ENCODE measurements around the gene GPR37L1.
"Not testable (repeated sequence)": the region's sequence is repeated elsewhere in the genome, so short reads cannot be mapped to it uniquely, and the experiment has no call there.

GPR37L1 gene

GRCh38 chr1:202133496-202133895, 10.8 kb downstream of the GPR37L1 start:
- DNase-seq (ENCODE audit: low read depth in 3 of 3): no peak

- DNase-seq (ENCODE audit: low read depth in 3 of 3): no peak
Observed at GRCh38 chr1:202133989-202134388, 11.3 kb downstream of the GPR37L1 start.

GRCh38 chr1:202134645-202135172, 12.0 kb downstream of the GPR37L1 start:
- DNase-seq (ENCODE audit: low read depth in 3 of 3): no peak

GRCh38 chr1:202135221-202135721, 12.6 kb downstream of the GPR37L1 start:
- peak in 1 of 3 experiments; percentile 31 for DNase-seq (ENCODE audit: low read depth in 3 of 3)

- no peak for DNase-seq (ENCODE audit: low read depth in 3 of 3)
Observed at GRCh38 chr1:202140833-202141232, 18.1 kb downstream of the GPR37L1 start.

GRCh38 chr1:202141468-202141867, 18.8 kb downstream of the GPR37L1 start:
- not testable (repeated sequence) for DNase-seq (ENCODE audit: low read depth in 3 of 3)

- no peak for DNase-seq (ENCODE audit: low read depth in 3 of 3)
Observed at GRCh38 chr1:202143011-202143767, 20.5 kb downstream of the GPR37L1 start.

GRCh38 chr1:202143768-202144401, 21.2 kb downstream of the GPR37L1 start:
- DNase-seq (ENCODE audit: low read depth in 3 of 3): no peak

- peak in 2 of 3 experiments; percentile 45 to 57 for DNase-seq (ENCODE audit: low read depth in 3 of 3)
Observed at GRCh38 chr1:202144402-202145067, 21.8 kb downstream of the GPR37L1 start, which contains the start of gene ARL8A. ARL8A (minus strand) TSS chr1:202144737; CDS start chr1:202144572, 165 bp downstream.

- no peak for DNase-seq (ENCODE audit: low read depth in 3 of 3)
Observed at GRCh38 chr1:202145068-202145743, 22.5 kb downstream of the GPR37L1 start.

GRCh38 chr1:202145744-202146140, 23.0 kb downstream of the GPR37L1 start:
- not testable (repeated sequence) for DNase-seq (ENCODE audit: low read depth in 3 of 3)

GRCh38 chr1:202146279-202146678, 23.6 kb downstream of the GPR37L1 start:
- DNase-seq (ENCODE audit: low read depth in 3 of 3): no peak

GRCh38 chr1:202146993-202147392, 24.3 kb downstream of the GPR37L1 start:
- no peak for DNase-seq (ENCODE audit: low read depth in 3 of 3)

- no peak for DNase-seq (ENCODE audit: low read depth in 3 of 3)
Observed at GRCh38 chr1:202148391-202148790, 25.7 kb downstream of the GPR37L1 start.

- no peak for DNase-seq (ENCODE audit: low read depth in 3 of 3)
Observed at GRCh38 chr1:202149566-202149965, 26.8 kb downstream of the GPR37L1 start.

- DNase-seq (ENCODE audit: low read depth in 3 of 3): no peak
Observed at GRCh38 chr1:202150187-202150586, 27.5 kb downstream of the GPR37L1 start.

- no peak for DNase-seq (ENCODE audit: low read depth in 3 of 3)
Observed at GRCh38 chr1:202150602-202151001, 27.9 kb downstream of the GPR37L1 start.

- no peak for DNase-seq (ENCODE audit: low read depth in 3 of 3)
Observed at GRCh38 chr1:202151045-202151444, 28.3 kb downstream of the GPR37L1 start.

- DNase-seq (ENCODE audit: low read depth in 3 of 3): no peak
Observed at GRCh38 chr1:202152399-202152798, 29.7 kb downstream of the GPR37L1 start.

GRCh38 chr1:202153284-202153683, 30.6 kb downstream of the GPR37L1 start:
- no peak for DNase-seq (ENCODE audit: low read depth in 3 of 3)

- DNase-seq (ENCODE audit: low read depth in 3 of 3): no peak
Observed at GRCh38 chr1:202154148-202154765, 31.5 kb downstream of the GPR37L1 start.
